SH-SY5Y (cell line): ENCODE measurements around the gene OR1L6.

ENCODE experiments used
- GATA2 ChIP-seq: IDR thresholded peaks from 2 replicates; pipeline ENCODE4 v1.6.1; 2011; ENCODE audit warnings: mild to moderate bottlenecking, low read depth, low read length
- GATA3 ChIP-seq: IDR thresholded peaks from 2 replicates; pipeline ENCODE4 v1.6.1; 2011; ENCODE audit warnings: low read depth, mild to moderate bottlenecking, low read length, moderate library complexity

- TF ChIP-seq GATA3 (no peak), GATA2 (no peak)
These were observed 46.7 kb downstream of the OR1L6 start, which contains the start of gene OR5C1 for GRCh38 chr9:122788831-122789230.
